Lower leg skin (tissue), 3 donors: ENCODE results near the gene PLEKHM3.

ENCODE experiments used
- POLR2A ChIP-seq, 2 donors: fragments of 450-650 bp; IDR thresholded peaks; one replicate each; pipeline ENCODE4 v1.6.1; 2016 to 2017; ENCODE audit warnings: antibody characterized with exemption in 2 of 2, mild to moderate bottlenecking in 1 of 2, moderate library complexity in 1 of 2
- TF ChIP-seq, protein P1 (sequence below), 3 donors: fragments of 450-650 bp; IDR thresholded peaks; one replicate each; pipeline ENCODE4 v1.5.1; 2016; ENCODE audit warnings: antibody characterized with exemption in 3 of 3, mild to moderate bottlenecking in 3 of 3, moderate library complexity in 2 of 3

DNA sequence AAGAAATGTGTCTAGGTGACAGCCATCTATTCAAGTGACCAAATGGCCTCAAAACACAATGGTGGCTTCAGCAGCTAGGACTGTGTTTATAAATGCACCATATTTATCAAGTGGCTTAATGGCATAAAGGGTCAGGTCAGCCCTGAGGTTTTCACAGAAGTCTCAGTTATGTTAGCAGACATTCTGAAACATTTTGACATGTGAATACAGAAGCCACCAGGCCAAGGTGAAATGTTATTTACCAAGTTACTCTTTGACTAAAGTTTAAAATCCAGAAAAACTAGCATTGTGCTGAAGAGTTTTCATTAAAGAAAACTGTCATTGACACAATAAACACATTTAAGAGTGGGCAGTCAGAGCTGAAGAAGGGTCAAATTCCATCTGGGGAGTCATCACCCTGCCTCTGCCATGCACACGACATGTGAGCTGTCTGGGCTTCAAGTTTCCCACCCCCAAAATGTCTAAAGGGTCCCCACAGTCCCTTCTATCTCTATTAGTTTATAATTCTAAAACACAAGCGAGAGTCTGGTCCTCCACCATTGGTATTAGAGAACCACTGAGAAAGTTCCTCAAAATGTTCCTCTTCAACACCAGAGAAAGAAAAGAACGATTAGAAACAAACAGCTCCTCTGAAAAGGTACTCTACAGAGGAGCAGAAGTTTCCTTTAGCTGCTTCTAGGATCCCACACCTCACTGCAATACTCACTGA is 178.1 kb downstream of the PLEKHM3 start:
- TF ChIP-seq, protein P1, sequence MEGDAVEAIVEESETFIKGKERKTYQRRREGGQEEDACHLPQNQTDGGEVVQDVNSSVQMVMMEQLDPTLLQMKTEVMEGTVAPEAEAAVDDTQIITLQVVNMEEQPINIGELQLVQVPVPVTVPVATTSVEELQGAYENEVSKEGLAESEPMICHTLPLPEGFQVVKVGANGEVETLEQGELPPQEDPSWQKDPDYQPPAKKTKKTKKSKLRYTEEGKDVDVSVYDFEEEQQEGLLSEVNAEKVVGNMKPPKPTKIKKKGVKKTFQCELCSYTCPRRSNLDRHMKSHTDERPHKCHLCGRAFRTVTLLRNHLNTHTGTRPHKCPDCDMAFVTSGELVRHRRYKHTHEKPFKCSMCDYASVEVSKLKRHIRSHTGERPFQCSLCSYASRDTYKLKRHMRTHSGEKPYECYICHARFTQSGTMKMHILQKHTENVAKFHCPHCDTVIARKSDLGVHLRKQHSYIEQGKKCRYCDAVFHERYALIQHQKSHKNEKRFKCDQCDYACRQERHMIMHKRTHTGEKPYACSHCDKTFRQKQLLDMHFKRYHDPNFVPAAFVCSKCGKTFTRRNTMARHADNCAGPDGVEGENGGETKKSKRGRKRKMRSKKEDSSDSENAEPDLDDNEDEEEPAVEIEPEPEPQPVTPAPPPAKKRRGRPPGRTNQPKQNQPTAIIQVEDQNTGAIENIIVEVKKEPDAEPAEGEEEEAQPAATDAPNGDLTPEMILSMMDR (IDR thresholded peaks at IDR 0.05) = no peak
- TF ChIP-seq POLR2A (IDR thresholded peaks at IDR 0.05) = no peak
